ENCODE measurements around the gene OLFM2.

The OLFM2 gene

DNA sequence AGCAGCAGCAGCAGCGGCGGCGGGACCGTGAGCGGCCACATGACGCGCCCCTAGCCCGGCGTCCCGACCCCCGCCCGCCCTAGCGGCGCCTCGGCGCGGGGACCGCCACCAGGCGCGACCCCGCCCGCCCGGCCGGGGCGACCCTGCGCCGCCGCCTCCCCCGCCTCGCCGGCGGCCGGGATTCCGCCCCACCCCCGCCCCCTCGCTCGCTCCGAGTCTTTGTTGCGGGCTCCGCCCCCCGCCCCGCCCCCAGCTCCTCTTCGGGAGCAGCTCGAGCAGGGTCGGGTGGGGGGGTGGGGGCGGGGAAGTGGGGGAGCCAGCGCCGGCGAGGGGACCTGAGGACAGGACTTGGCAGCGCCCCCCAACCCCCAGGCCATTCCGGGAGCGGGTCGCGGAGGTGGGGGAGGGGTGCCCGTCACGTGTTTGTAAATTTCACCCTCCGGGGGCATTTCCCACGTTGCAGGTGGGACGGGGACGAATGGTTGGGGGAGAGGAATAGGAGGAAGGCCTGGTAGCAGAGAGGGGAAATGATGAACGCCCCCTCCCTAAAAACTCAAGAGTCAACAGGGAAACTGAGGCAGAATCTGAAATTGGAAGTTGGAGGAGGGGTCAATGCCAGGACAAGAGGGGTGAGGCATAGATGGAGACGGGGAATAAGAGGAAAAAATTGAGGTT is at the start of gene OLFM2:
TSS of gene OLFM2 (minus strand) at position 190 of the 675 bp plus-strand sequence. CDS start at position 41, 149 bp downstream.
- H3K4me3 ChIP-seq (ENCODE audit: low read length), result peak within 1 kb of the TSS; percentile 10
- H3K27ac ChIP-seq (ENCODE audit: low read depth, low read length), result no peak within 1 kb of the TSS
- H3K36me3 ChIP-seq (ENCODE audit: control insufficient read depth, insufficient read depth, low read length), result no peaks in the 10 kb centered on the region
- no peak within 1 kb of the TSS for H3K9ac ChIP-seq (ENCODE audit: low read length)
- peaks cover 17% of the 10 kb centered on the region for H3K27me3 ChIP-seq (ENCODE audit: control insufficient read depth, insufficient read depth, low read length)
- no peaks in the 10 kb centered on the region for H3K4me1 ChIP-seq (ENCODE audit: control insufficient read depth, insufficient read depth, low read length)

DNA sequence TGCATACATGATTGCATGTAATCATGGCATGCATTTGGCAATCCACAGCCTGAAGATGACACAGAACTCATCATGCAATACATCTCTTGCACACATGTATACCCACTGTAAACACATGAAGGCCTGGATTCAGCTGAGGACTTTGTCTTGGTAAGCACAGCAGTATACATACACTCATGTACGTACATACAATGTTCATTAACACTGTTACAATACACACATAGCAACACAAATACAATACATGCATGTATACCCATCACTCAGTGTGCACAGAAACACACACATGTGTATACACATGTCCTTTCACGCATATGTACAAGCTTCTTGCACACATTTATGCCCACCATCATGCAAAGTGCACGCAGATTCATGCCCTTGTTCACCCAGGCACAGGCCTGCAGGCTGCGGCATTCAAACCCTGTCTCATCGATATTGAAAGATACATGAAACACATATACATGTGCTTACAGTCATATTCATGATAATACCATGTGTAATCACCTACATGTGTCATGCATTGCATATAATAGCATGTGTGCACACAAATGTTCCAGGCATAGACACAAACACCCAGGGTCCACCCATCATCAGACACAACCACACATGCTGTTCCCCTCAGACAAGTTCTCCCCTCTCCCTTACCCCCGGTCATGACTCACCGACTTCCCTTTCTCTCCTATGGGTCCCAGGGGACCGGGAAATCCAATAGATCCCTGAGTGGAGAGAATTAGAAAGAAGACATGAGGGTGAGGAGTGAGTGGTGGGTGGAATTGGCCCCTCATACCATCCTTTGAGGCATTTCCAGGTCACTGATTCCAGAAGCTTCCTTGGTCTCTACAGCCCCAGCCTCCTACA is 45.3 kb upstream of the OLFM2 start:
- Histone ChIP-seq H3K27ac (ENCODE audit: low read depth, low read length) (no peak overlapping the region), H3K4me3 (ENCODE audit: low read length) (no peak overlapping the region), H3K4me1 (ENCODE audit: control insufficient read depth, insufficient read depth, low read length) (peaks cover 3% of the 10 kb centered on the region), H3K9ac (ENCODE audit: low read length) (no peak overlapping the region), H3K27me3 (ENCODE audit: control insufficient read depth, insufficient read depth, low read length) (no peaks in the 10 kb centered on the region), H3K36me3 (ENCODE audit: control insufficient read depth, insufficient read depth, low read length) (peaks cover 3% of the 10 kb centered on the region)

DNA sequence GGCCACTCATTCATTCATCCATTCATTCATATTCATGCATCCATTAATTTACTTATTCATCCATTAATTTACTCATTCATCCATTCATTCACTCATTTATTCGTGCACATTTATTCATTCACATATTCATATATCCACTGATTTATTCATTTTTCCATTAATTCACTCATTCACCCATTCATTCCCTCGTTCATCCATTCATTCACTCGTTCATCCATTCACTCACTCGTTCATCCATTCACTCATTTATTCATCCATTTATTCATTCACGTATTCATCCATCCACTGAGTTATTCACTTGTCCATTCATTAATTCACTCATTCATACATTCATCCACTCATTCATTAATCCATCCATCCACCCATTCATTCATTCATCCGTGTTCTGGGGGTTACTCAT is 35.8 kb upstream of the OLFM2 start:
- H3K36me3 ChIP-seq (ENCODE audit: control insufficient read depth, insufficient read depth, low read length), result no peaks in the 10 kb centered on the region
- no peaks in the 10 kb centered on the region for H3K4me1 ChIP-seq (ENCODE audit: control insufficient read depth, insufficient read depth, low read length)
- H3K4me3 ChIP-seq (ENCODE audit: low read length), result no peak overlapping the region
- no peaks in the 10 kb centered on the region for H3K27me3 ChIP-seq (ENCODE audit: control insufficient read depth, insufficient read depth, low read length)
- H3K9ac ChIP-seq (ENCODE audit: low read length), result no peak overlapping the region
- no peak overlapping the region for H3K27ac ChIP-seq (ENCODE audit: low read depth, low read length)

GRCh38 chr19:9971166-9971897 is 35.0 kb upstream of the OLFM2 start:
- no peak overlapping the region for H3K4me3 ChIP-seq (ENCODE audit: low read length)
- no peaks in the 10 kb centered on the region for H3K27me3 ChIP-seq (ENCODE audit: control insufficient read depth, insufficient read depth, low read length)
- H3K4me1 ChIP-seq (ENCODE audit: control insufficient read depth, insufficient read depth, low read length), result no peaks in the 10 kb centered on the region
- H3K36me3 ChIP-seq (ENCODE audit: control insufficient read depth, insufficient read depth, low read length), result no peaks in the 10 kb centered on the region
- no peak overlapping the region for H3K9ac ChIP-seq (ENCODE audit: low read length)
- H3K27ac ChIP-seq (ENCODE audit: low read depth, low read length), result no peak overlapping the region

GRCh38 chr19:9970481-9970880 is 34.2 kb upstream of the OLFM2 start:
- H3K9ac ChIP-seq (ENCODE audit: low read length), result no peak overlapping the region
- H3K36me3 ChIP-seq (ENCODE audit: control insufficient read depth, insufficient read depth, low read length), result no peaks in the 10 kb centered on the region
- no peaks in the 10 kb centered on the region for H3K27me3 ChIP-seq (ENCODE audit: control insufficient read depth, insufficient read depth, low read length)
- no peak overlapping the region for H3K27ac ChIP-seq (ENCODE audit: low read depth, low read length)
- H3K4me1 ChIP-seq (ENCODE audit: control insufficient read depth, insufficient read depth, low read length), result no peaks in the 10 kb centered on the region
- H3K4me3 ChIP-seq (ENCODE audit: low read length), result no peak overlapping the region

DNA sequence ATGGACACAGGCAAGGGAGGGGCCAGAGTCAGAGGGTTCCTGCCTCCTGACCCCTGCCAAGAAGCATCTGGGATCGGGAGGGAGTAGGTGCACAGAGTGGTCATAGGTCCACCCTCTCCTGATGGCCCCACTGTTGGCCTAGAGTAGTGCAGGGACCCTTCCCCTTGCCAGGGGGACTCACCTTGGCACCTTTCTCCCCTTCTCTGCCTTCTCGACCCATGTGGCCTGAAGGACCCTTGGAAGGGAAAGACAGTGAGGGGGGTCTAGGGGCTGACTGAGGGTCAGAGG is 33.3 kb upstream of the OLFM2 start:
- Histone ChIP-seq H3K36me3 (ENCODE audit: control insufficient read depth, insufficient read depth, low read length) (no peaks in the 10 kb centered on the region), H3K27ac (ENCODE audit: low read depth, low read length) (no peak overlapping the region), H3K9ac (ENCODE audit: low read length) (no peak overlapping the region), H3K4me3 (ENCODE audit: low read length) (no peak overlapping the region), H3K4me1 (ENCODE audit: control insufficient read depth, insufficient read depth, low read length) (no peaks in the 10 kb centered on the region), H3K27me3 (ENCODE audit: control insufficient read depth, insufficient read depth, low read length) (no peaks in the 10 kb centered on the region)

GRCh38 chr19:9968820-9969687 is 32.7 kb upstream of the OLFM2 start:
- no peaks in the 10 kb centered on the region for H3K36me3 ChIP-seq (ENCODE audit: control insufficient read depth, insufficient read depth, low read length)
- no peaks in the 10 kb centered on the region for H3K4me1 ChIP-seq (ENCODE audit: control insufficient read depth, insufficient read depth, low read length)
- H3K9ac ChIP-seq (ENCODE audit: low read length), result no peak overlapping the region
- no peaks in the 10 kb centered on the region for H3K27me3 ChIP-seq (ENCODE audit: control insufficient read depth, insufficient read depth, low read length)
- no peak overlapping the region for H3K4me3 ChIP-seq (ENCODE audit: low read length)
- H3K27ac ChIP-seq (ENCODE audit: low read depth, low read length), result no peak overlapping the region

DNA sequence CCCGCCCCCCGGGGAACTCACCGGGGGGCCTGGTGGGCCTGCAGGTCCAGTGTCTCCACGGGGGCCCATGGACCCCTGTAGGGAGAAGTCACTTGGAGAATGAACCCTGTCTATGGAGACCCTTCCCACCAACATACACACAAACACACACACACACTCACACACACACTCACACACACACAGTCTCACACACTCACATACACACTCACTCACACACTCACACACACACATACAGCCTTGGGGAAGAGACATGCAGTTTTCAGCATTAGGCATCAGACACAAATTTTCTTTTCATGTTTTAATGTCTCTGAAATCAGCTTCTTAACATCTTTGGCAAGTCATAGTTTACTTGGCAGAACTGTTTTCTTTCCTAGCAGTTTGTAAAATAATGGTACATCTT is 31.0 kb upstream of the OLFM2 start:
- no peak overlapping the region for H3K9ac ChIP-seq (ENCODE audit: low read length)
- no peaks in the 10 kb centered on the region for H3K4me1 ChIP-seq (ENCODE audit: control insufficient read depth, insufficient read depth, low read length)
- H3K27ac ChIP-seq (ENCODE audit: low read depth, low read length), result no peak overlapping the region
- H3K27me3 ChIP-seq (ENCODE audit: control insufficient read depth, insufficient read depth, low read length), result no peaks in the 10 kb centered on the region
- H3K36me3 ChIP-seq (ENCODE audit: control insufficient read depth, insufficient read depth, low read length), result no peaks in the 10 kb centered on the region
- H3K4me3 ChIP-seq (ENCODE audit: low read length), result no peak overlapping the region

DNA sequence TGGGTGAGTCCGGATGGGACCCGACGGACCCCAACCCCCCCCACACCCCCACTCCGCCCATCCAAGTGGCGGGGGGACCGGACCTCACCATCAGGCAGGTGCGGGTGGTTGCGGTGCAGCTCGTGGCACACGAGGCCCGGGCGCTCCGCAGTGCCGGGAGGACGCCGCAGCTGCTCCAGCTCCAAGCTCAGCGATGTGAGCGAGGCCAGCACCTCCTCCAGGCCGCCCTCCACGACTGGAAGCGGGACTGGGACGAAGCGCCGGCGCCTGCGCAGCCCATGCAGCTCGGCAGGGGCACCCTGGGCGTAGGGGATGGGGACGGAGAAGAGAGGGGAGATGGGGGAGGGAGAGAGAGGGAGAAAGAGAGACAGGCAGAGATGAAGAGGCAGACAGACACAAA is 30.1 kb upstream of the OLFM2 start:
- Histone ChIP-seq H3K4me1 (ENCODE audit: control insufficient read depth, insufficient read depth, low read length) (no peaks in the 10 kb centered on the region), H3K27ac (ENCODE audit: low read depth, low read length) (no peak overlapping the region), H3K36me3 (ENCODE audit: control insufficient read depth, insufficient read depth, low read length) (no peaks in the 10 kb centered on the region), H3K9ac (ENCODE audit: low read length) (no peak overlapping the region), H3K27me3 (ENCODE audit: control insufficient read depth, insufficient read depth, low read length) (no peaks in the 10 kb centered on the region), H3K4me3 (ENCODE audit: low read length) (no peak overlapping the region)

DNA sequence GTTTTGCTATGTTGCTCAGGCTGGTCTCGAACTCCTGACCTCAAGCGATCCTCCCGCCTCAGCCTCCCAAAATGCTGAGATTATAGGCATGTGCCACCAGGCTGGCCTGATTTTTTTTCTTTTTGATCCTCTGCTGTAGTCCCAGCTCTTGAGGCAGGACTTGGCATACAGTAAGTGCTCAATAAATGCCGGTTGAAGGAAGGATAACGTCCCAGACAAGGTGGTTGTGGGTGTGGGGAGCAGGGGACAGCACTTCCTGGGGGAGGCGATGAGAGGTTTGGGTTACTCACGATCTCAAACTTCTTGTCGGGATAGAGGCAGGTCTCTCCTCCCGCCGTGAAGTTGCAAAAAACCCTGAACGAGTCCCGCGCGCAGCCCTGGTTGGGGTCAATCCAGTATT is 29.7 kb upstream of the OLFM2 start:
- Histone ChIP-seq H3K27ac (ENCODE audit: low read depth, low read length) (no peak overlapping the region), H3K27me3 (ENCODE audit: control insufficient read depth, insufficient read depth, low read length) (no peaks in the 10 kb centered on the region), H3K9ac (ENCODE audit: low read length) (no peak overlapping the region), H3K4me1 (ENCODE audit: control insufficient read depth, insufficient read depth, low read length) (no peaks in the 10 kb centered on the region), H3K36me3 (ENCODE audit: control insufficient read depth, insufficient read depth, low read length) (no peaks in the 10 kb centered on the region), H3K4me3 (ENCODE audit: low read length) (no peak overlapping the region)

GRCh38 chr19:9962623-9963290 is 26.4 kb upstream of the OLFM2 start:
- no peaks in the 10 kb centered on the region for H3K4me1 ChIP-seq (ENCODE audit: control insufficient read depth, insufficient read depth, low read length)
- H3K4me3 ChIP-seq (ENCODE audit: low read length), result no peak overlapping the region
- H3K27me3 ChIP-seq (ENCODE audit: control insufficient read depth, insufficient read depth, low read length), result no peaks in the 10 kb centered on the region
- no peak overlapping the region for H3K9ac ChIP-seq (ENCODE audit: low read length)
- peaks cover 2% of the 10 kb centered on the region for H3K36me3 ChIP-seq (ENCODE audit: control insufficient read depth, insufficient read depth, low read length)
- H3K27ac ChIP-seq (ENCODE audit: low read depth, low read length), result no peak overlapping the region

All from rectal smooth muscle tissue (tissue), 1 donor.